ENCODE results near the gene AKAP13.

AKAP13 gene

GRCh38 chr15:85386261-85386660, 5.9 kb downstream of the AKAP13 start:
- DNase-seq (ENCODE audit: low spot score) = no peak

DNA sequence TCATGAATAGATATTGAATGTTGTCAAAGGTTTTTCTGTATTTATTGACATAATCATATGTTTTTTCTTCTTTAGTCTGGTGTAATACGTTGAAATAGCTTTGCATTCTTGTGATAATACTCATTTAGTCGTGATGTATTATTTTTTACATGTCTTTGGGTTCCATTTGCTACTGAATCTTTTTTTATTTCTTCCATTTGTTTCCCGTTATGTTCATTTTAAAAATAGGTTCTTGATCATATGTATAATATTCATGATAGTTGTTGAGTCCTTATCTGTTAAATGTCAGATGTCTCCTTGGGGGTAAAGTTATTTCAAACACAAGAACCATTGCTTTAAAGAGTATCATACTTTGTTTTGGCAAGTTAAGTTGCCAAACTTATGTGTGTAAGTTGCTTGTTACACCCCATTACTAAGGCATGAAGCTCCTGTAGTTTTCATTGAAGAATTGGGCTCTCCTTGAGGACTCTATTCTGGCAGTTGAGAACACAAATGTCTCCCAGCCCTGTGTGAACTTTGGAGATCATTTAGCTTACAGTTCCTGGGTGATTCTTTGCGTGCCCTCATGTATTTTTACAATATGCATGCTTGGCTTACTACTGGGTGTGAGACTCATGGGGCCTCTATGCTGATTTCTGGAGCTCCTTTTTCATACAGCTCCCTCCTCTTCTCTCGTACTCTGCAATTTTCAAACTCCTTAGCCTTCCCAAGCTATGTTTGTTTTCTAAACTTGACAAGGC, 8.3 kb downstream of the AKAP13 start:
- DNase-seq (ENCODE audit: low spot score) = no peak

DNA sequence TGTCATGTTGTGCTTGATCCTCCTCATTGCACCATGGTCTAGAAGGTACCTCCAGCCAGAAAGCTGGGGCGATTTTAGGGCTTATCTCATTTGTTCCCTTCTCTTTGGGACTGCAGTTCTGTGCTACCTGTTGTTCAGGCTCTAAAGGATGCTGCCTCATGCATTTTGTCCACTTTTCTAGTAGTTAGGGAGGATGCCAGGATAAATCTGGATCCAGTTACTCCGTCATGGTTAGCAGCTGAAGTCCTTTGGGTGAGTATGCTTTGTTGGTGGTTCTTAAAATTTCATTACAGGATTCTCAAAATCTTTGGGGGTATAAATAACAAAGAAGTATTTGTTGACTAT, 8.9 kb downstream of the AKAP13 start:
- no peak for DNase-seq (ENCODE audit: low spot score)

DNA sequence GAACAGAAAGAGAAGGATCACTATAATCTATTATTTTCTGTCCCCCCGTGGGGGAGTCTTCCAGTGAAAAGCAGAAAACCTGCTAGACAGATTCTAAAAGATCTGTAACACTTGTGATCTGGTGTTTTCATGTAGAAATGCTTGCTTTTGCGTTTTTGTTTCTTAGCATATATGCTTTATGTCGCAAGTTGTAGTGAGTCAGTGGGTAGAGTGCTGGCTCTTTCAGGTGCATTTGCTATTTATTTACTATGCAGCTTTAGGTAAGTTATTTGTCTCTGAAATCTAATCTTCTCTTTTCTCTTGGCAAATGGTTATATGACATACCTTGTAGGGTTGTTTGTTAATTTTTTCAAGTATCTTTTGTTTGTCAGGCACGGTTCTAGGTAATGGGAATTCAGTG, 9.4 kb downstream of the AKAP13 start:
- DNase-seq (ENCODE audit: low spot score) = no peak

GRCh38 chr15:85393210-85393609, 12.8 kb downstream of the AKAP13 start:
- DNase-seq (ENCODE audit: low spot score) = no peak

DNA sequence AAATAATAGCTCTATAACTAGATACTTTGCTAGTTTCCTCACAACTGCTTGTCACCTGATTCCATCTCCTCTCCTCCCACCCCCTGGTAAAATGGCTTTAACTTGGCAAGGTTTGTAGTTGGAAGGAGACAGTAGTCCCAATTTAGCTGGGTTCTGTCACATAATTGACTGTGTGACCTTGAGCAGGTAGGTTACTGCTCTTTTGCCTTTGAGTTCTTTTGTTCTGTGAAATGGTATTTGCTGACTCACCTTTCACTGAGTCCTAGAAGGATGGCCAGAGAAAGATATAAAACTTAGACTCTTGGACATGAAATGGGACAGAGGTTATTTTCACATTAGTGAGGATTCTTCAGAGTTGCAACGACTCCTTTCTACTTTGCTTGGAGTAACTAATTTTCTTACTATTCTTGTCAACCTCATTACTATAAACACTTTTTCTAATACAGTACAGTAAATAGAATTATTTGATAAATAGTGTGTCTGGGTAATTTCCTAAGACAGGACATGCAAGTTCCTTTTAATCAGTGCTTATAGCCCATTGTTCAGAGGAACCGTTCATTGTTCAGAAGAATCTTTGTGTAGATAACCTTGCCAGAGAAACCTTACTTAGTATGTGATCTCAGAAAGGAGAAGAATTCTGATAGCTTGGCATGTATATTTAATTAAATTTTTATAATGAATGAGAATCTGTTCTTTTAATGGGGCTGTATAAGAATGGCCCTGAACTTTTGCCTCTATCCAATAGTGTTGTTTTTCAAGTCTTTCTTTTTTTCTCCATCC, 14.3 kb downstream of the AKAP13 start:
- no peak for DNase-seq (ENCODE audit: low spot score)

GRCh38 chr15:85396554-85396953, 16.2 kb downstream of the AKAP13 start:
- no peak for DNase-seq (ENCODE audit: low spot score)

DNA sequence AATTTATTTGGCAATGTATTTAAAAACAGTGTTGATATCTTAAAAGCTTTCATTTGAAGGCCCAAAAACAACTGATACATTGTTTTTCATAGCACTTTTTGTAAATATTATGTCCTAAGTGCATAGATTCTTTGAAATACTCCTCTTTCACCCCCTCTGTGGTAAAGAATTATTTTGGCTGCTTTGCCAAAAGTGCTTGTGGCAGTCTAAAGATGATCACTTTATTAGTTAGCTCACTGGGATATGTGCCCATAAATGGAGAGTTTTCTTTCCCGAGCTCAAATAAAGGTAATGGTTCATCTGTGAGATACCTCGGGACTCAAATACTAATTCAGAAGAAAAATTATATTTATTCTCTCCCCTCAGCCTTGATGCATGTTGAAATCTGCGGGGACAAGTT, 16.7 kb downstream of the AKAP13 start:
- DNase-seq (ENCODE audit: low spot score) = no peak

- no peak for DNase-seq (ENCODE audit: low spot score)
Observed at GRCh38 chr15:85397926-85398325, 17.5 kb downstream of the AKAP13 start.

- no peak for DNase-seq (ENCODE audit: low spot score)
Observed at GRCh38 chr15:85398822-85399221, 18.4 kb downstream of the AKAP13 start.

GRCh38 chr15:85399627-85400026, 19.2 kb downstream of the AKAP13 start:
- no peak for DNase-seq (ENCODE audit: low spot score)

DNA sequence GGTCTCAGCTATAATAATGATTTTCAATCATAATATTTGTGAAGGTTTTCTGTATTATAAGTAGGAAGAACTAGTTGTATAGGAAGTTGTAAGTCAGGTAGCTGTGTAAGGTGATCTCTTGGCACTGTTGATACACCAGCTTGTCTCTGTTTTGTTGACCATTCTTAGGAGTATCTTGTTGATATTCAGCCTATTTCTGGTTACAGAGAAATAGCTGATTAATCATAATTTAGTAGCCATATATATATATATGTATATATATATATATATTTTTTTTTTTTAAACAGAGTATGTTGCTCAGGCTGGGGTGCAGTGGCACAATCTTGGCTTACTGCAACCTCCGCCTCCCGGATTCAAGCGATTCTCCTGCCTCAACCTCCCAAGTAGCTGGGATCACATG, 20.2 kb downstream of the AKAP13 start:
- no peak for DNase-seq (ENCODE audit: low spot score)

DNA sequence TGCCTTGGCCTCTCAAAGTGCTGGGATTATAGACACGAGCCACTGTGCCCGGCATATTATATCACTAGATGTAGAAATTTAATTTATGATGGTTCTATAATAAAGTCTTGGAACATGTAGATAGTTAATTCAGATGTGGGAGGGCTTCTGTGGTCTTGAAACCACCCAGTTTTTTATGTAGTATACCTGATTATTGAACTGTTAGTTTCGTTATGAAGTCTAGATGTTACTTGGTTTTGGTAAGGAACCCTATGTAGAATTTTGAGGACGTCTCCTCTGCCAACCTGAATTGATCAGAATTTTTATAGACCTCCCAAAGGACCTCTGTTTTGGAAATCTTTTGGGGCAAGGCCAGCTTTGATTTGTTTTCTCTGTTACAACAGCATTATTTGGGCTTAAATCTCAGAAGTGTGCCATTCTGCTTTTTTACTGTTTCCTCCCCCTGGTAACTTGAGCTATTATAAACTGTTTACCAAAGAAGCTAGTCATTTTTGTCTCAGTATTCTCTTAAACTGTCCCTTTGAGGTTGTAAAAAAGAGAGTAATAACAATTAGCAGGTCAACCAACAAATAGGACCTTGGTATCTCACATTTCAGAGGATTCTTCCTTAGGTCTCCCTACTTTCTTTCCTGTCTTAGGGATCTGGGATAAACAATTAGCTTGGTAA, 20.8 kb downstream of the AKAP13 start:
- DNase-seq (ENCODE audit: low spot score) = no peak

- DNase-seq (ENCODE audit: low spot score) = no peak
Observed at GRCh38 chr15:85402195-85402881, 21.9 kb downstream of the AKAP13 start.

DNA sequence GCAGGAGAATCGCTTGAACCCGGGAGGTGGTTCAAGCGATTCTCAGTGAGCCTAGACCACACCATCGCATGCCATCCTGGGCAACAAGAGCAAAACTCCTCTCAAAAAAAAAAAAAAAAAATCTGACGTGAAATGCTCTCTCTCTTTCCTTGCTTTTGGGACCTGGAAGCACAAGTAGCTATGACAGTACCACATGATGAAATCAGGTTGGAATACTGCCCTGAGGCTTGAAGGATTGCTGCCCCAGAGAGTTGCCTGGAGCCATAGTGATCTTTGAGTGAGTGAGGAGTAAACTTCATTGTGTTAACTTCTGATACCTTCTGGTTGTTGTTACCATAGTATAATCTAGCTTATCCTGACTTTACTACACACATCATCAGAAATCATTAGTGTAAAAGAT, 23.3 kb downstream of the AKAP13 start:
- DNase-seq (ENCODE audit: low spot score) = no peak

- DNase-seq (ENCODE audit: low spot score) = no peak
Observed at GRCh38 chr15:85404176-85404917, 23.9 kb downstream of the AKAP13 start.

- no peak for DNase-seq (ENCODE audit: low spot score)
Observed at GRCh38 chr15:85404918-85405866, 24.8 kb downstream of the AKAP13 start.

GRCh38 chr15:85406916-85407315, 26.5 kb downstream of the AKAP13 start:
- no peak for DNase-seq (ENCODE audit: low spot score)

- no peak for DNase-seq (ENCODE audit: low spot score)
Observed at GRCh38 chr15:85407421-85408269, 27.2 kb downstream of the AKAP13 start.

- no peak for DNase-seq (ENCODE audit: low spot score)
Observed at GRCh38 chr15:85408270-85408746, 27.9 kb downstream of the AKAP13 start.

Data from HuH-7 (cell line).